ENCODE measurements around the gene RELN. TPM values are rescaled to one million over a fixed set of nuclear protein-coding genes. Genes with fewer than 3 reads are reported as not detected.

The RELN gene
- total RNA-seq, 4 donors from 2014 or later, result 16.0 to 52.3 (median 23.6) TPM

DNA sequence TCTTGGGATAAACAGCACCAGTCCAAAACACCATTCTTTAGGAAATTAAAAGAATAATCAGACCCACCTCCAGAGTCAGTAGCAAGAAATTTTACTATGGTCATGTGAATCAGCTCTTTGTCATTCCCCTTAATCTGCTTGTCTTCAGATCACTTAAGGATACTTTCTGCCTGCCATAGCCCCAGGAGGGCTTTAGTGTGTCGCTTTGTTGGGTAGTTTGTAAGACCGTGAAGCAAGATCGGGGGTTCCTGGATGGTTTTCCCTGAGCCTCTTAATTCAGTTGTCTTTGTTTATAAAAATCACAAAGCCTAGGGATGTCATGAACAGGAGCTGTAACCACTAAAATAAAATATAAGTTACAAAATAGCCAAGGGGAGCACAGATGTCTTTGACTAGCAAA, 223.6 kb downstream of the RELN start:
- no peaks in the 10 kb centered on the region for H3K27me3 ChIP-seq
- intact Hi-C loops (cut with DNase I), result no loop called here
- H3K4me1 ChIP-seq, result no peaks in the 10 kb centered on the region
- WGBS, 2 donors, result 42 to 48% methylated on average over 3 of the region's 3 CpGs
- no peaks in the 10 kb centered on the region for H3K36me3 ChIP-seq
- H3K4me3 ChIP-seq (replicated peaks in 1 of 3), result no peak overlapping the region
- TF ChIP-seq POLR2A (IDR thresholded peaks at IDR 0.05) (no peak), CTCF (IDR thresholded peaks at IDR 0.05) (no peak)
- no peak overlapping the region for H3K27ac ChIP-seq
- H3K9me3 ChIP-seq, result no peaks in the 10 kb centered on the region
- no peak for DNase-seq

DNA sequence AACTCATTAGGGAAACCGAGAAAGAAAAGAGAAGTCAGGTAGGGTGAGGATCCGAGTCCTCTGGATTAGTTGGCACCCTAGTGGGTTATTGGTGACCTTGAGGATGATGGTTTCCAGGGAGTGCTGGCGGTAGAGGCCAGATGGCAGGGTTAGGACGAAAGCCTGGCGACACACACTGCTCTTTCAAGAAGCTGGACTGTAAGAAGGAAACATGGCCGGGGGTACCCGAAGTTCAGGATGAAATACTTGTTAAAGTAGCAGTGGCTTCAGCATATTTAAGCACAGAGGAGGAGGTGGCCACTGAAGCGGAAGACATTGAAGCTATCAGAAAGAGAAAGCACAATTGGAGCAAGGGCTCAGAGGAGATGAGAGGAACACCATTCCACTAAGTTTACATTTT, 224.6 kb downstream of the RELN start:
- WGBS, 2 donors, result 87 to 91% methylated on average over 8 of the region's 8 CpGs
- no peak for DNase-seq
- no peaks in the 10 kb centered on the region for H3K9me3 ChIP-seq
- H3K27ac ChIP-seq, result no peak overlapping the region
- TF ChIP-seq POLR2A (IDR thresholded peaks at IDR 0.05) (no peak), CTCF (IDR thresholded peaks at IDR 0.05) (no peak)
- no peak overlapping the region for H3K4me3 ChIP-seq (replicated peaks in 1 of 3)
- intact Hi-C loops (cut with DNase I), result no loop called here
- no peaks in the 10 kb centered on the region for H3K27me3 ChIP-seq
- H3K4me1 ChIP-seq, result no peaks in the 10 kb centered on the region
- no peaks in the 10 kb centered on the region for H3K36me3 ChIP-seq

- intact Hi-C loops (cut with DNase I), result no loop called here
- Histone ChIP-seq H3K9me3 (no peaks in the 10 kb centered on the region), H3K27me3 (no peaks in the 10 kb centered on the region), H3K4me1 (no peaks in the 10 kb centered on the region), H3K4me3 (replicated peaks in 1 of 3) (no peak overlapping the region), H3K27ac (no peak overlapping the region), H3K36me3 (no peaks in the 10 kb centered on the region)
- DNase-seq, result no peak
- WGBS, 2 donors, result 62 to 69% methylated on average over 1 of the region's 1 CpG
- TF ChIP-seq CTCF (IDR thresholded peaks at IDR 0.05), result no peak
- TF ChIP-seq POLR2A (IDR thresholded peaks at IDR 0.05), result no peak
Measured at GRCh38 chr7:103762877-103763276, 226.6 kb downstream of the RELN start.

DNA sequence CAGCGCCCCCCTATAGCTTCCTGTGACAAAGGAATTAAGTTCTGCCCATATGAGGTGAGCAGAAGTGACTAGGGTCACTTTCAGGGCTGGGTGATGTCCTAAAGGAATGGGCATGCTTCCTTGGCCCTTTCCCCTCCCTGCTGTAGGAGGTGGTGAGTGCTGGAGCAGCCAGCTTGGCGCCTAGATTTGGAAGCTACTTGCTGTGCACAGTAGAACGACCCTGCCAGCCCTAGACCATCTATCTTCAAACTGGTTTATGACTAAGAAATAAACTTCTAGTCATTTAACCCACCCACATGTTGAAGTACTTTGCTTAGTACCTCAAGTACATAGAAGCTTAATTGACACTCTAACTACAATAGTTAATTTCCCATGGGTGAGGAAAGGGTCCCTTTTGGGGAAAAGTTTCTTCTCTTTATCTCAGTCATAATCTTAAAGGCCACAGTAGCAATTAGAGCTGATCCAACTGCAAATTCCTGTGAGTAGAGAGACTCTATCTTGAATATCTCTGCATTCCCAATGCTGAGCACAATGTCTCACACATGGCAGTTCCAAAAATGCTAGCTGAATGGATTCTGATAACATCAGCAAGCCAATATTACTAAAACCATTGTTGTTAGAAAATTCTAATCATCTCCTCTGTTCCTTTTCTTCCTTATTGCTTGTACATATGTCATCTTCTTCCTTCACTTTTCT, 227.2 kb downstream of the RELN start:
- TF ChIP-seq CTCF (IDR thresholded peaks at IDR 0.05) (no peak), POLR2A (IDR thresholded peaks at IDR 0.05) (no peak)
- WGBS, 2 donors, result 50 to 63% methylated on average over 3 of the region's 3 CpGs
- intact Hi-C loops (cut with DNase I), result no loop called here
- Histone ChIP-seq H3K27ac (no peak overlapping the region), H3K27me3 (no peaks in the 10 kb centered on the region), H3K9me3 (no peaks in the 10 kb centered on the region), H3K4me3 (replicated peaks in 1 of 3) (no peak overlapping the region), H3K4me1 (no peaks in the 10 kb centered on the region), H3K36me3 (no peaks in the 10 kb centered on the region)
- no peak for DNase-seq

DNA sequence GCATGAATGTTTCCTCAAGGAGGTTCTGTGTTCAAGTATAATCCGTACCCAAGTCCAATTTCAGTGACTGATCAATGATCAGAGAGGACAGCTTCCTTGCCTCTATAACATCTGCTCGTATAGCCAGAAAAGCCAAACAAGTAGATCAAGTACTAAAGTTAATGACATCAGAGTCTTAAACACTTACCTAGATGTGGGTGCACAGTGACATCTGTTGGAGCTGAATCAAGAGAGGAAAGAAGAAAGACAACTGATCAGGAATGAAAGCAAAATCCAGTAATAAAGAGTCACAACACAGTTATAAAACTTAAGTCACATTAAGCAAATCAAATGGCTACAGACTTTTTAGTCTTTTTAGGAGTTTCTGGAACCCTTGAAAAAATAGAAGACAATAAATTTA, 236.5 kb downstream of the RELN start:
- Histone ChIP-seq H3K4me3 (replicated peaks in 1 of 3) (no peak overlapping the region), H3K27me3 (no peaks in the 10 kb centered on the region), H3K36me3 (no peaks in the 10 kb centered on the region), H3K4me1 (no peaks in the 10 kb centered on the region), H3K27ac (no peak overlapping the region), H3K9me3 (no peaks in the 10 kb centered on the region)
- 54 to 60% methylated on average over 2 of the region's 2 CpGs for WGBS, 2 donors
- TF ChIP-seq CTCF (IDR thresholded peaks at IDR 0.05) (no peak), POLR2A (IDR thresholded peaks at IDR 0.05) (no peak)
- no peak for DNase-seq
- intact Hi-C loops (cut with DNase I), result no loop called here

Measured in thyroid gland (tissue), 4 donors.